SK-N-SH (cell line): Measurements from ENCODE around the gene SMIM8. TPM values are rescaled to one million over a fixed set of nuclear protein-coding genes. Genes with fewer than 3 reads are reported as not detected.

ENCODE experiments used
- CTCF ChIA-PET: fragments of 300-600, 350-600 bp; formaldehyde crosslinking; extraction: SDS; loops from one replicate; lab custom pipeline; 2021; lab: Yijun Ruan, JAX
- POLR2A ChIA-PET: fragments of 350-600 bp; sonication (Branson Sonifier 250); formaldehyde crosslinking; extraction: SDS; loops from one replicate; lab custom pipeline; 2020; ENCODE audit warnings: antibody characterized with exemption, inconsistent platforms; lab: Yijun Ruan, JAX
- DNase-seq: peaks from one replicate; pipeline ENCODE4 v3.0.0; 2012
- H2AFZ ChIP-seq: fragments of 200-600 bp; sonication (generic); 2 replicates; pipeline ENCODE4 v1.8.1; 2016; ENCODE audit warnings: antibody characterized with exemption, mild to moderate bottlenecking, low read depth
- H3F3A ChIP-seq: fragments of 200-600 bp; sonication (generic); replicated peaks from 2 replicates; pipeline ENCODE3; 2016; ENCODE audit warnings: antibody characterized with exemption, mild to moderate bottlenecking; ENCODE audit not compliant: insufficient read depth
- H3K27ac ChIP-seq, 2 experiments: fragments of 200-500 bp in 1 of 2; fragments of 200-600 bp in 1 of 2; sonication (Bioruptor generic) in 1 of 2; sonication (generic), shearing (Covaris generic) in 1 of 2; 2 replicates each; pipeline versions ENCODE4 v1.5.1 to v1.6.1; 2014 to 2016; ENCODE audit warnings: low read depth in 2 of 2, inconsistent platforms in 1 of 2, low read length in 1 of 2, mild to moderate bottlenecking in 1 of 2, mixed read lengths in 1 of 2
- H3K27me3 ChIP-seq: fragments of 200-600 bp; sonication (generic), shearing (Covaris generic); 2 replicates; pipeline ENCODE4 v1.6.1; 2016; ENCODE audit warnings: mixed run types; ENCODE audit not compliant: insufficient read depth
- H3K36me3 ChIP-seq, 2 experiments: fragments of 200-500 bp in 1 of 2; fragments of 200-600 bp in 1 of 2; sonication (Bioruptor generic) in 1 of 2; sonication (generic) in 1 of 2; replicated peaks in 1 of 2; 2 replicates each; pipeline versions ENCODE3 to v1.5.1; 2014 to 2016; ENCODE audit warnings: low read length in 1 of 2, mild to moderate bottlenecking in 1 of 2; ENCODE audit not compliant: insufficient read depth in 2 of 2, control insufficient read depth in 1 of 2
- H3K4me1 ChIP-seq, 2 experiments: fragments of 200-500 bp in 1 of 2; fragments of 200-600 bp in 1 of 2; sonication (Bioruptor generic) in 1 of 2; sonication (generic), shearing (Covaris generic) in 1 of 2; 2 replicates each; pipeline versions ENCODE4 v1.5.1 to v1.6.1; 2014 to 2016; ENCODE audit warnings: low read depth in 1 of 2, low read length in 1 of 2, mixed run types in 1 of 2; ENCODE audit not compliant: insufficient read depth in 2 of 2, control insufficient read depth in 1 of 2
- H3K4me2 ChIP-seq: fragments of 200-600 bp; sonication (generic), shearing (Covaris generic); 2 replicates; pipeline ENCODE4 v1.6.1; 2017; ENCODE audit warnings: mixed run types
- H3K4me3 ChIP-seq, 2 experiments: fragments of 200-500 bp in 1 of 2; fragments of 200-600 bp in 1 of 2; sonication (Bioruptor generic) in 1 of 2; sonication (generic), shearing (Covaris generic) in 1 of 2; 2 replicates each; pipeline versions ENCODE4 v1.5.1 to v1.8.1; 2014 to 2016; ENCODE audit warnings: low read depth in 2 of 2, inconsistent platforms in 1 of 2, low read length in 1 of 2, mild to moderate bottlenecking in 1 of 2, mixed read lengths in 1 of 2, moderate library complexity in 1 of 2
- H3K79me2 ChIP-seq: fragments of 200-600 bp; sonication (generic); 2 replicates; pipeline ENCODE4 v1.8.1; 2017; ENCODE audit warnings: mild to moderate bottlenecking; ENCODE audit not compliant: insufficient read depth
- H3K9ac ChIP-seq: fragments of 200-600 bp; sonication (generic); 2 replicates; pipeline ENCODE4 v1.6.1; 2017; ENCODE audit warnings: mixed run types
- H3K9me2 ChIP-seq: fragments of 200-600 bp; sonication (generic); 2 replicates; pipeline ENCODE4 v1.6.1; 2017; ENCODE audit warnings: mixed run types
- H3K9me3 ChIP-seq: fragments of 200-600 bp; sonication (generic); 2 replicates; pipeline ENCODE4 v1.6.1; 2017; ENCODE audit warnings: mixed run types, mild to moderate bottlenecking, moderate library complexity
- H4K20me1 ChIP-seq: fragments of 200-600 bp; sonication (generic); 2 replicates; pipeline ENCODE4 v1.6.1; 2017; ENCODE audit warnings: mild to moderate bottlenecking, mixed run types; ENCODE audit not compliant: insufficient read depth
- CTCF ChIP-seq: fragments of 200-600 bp; sonication (generic); IDR thresholded peaks from 2 replicates; pipeline ENCODE4 v1.6.1; 2017; ENCODE audit warnings: antibody characterized with exemption, mild to moderate bottlenecking, moderate library complexity
- ELF1 ChIP-seq: IDR thresholded peaks from 2 replicates; pipeline ENCODE4 v1.4.0; 2012
- EP300 ChIP-seq, 2 experiments: IDR thresholded peaks; 2 replicates each; pipeline versions ENCODE4 v1.4.0 to v1.6.1; 2012; ENCODE audit warnings: borderline replicate concordance in 1 of 2, low read depth in 1 of 2, low read length in 1 of 2
- EZH2phosphoT487 ChIP-seq: fragments of 200-600 bp; sonication (generic); IDR thresholded peaks from 2 replicates; pipeline ENCODE4 v1.6.1; 2017; ENCODE audit warnings: low read depth, mixed run types, mild to moderate bottlenecking, antibody characterized with exemption, moderate library complexity, borderline replicate concordance
- FOXJ3 ChIP-seq: sonication (generic); formaldehyde crosslinking; IDR thresholded peaks from 2 replicates; pipeline ENCODE4 v1.5.1; 2020; ENCODE audit warnings: mild to moderate bottlenecking, missing genetic modification reagents
- IRF3 ChIP-seq: fragments of 150-350 bp; IDR thresholded peaks from 2 replicates; pipeline ENCODE4 v1.6.1; 2016; ENCODE audit warnings: mild to moderate bottlenecking, low read depth, low read length
- MAX ChIP-seq: IDR thresholded peaks from 2 replicates; pipeline ENCODE4 v1.4.0; 2012; ENCODE audit warnings: low read depth
- NFIC ChIP-seq: IDR thresholded peaks from 2 replicates; pipeline ENCODE4 v1.4.0; 2012; ENCODE audit warnings: borderline replicate concordance
- NRF1 ChIP-seq: IDR thresholded peaks from 2 replicates; pipeline ENCODE4 v1.6.1; 2012; ENCODE audit warnings: low read depth, mild to moderate bottlenecking, low read length
- POLR2AphosphoS5 ChIP-seq: IDR thresholded peaks from 2 replicates; pipeline ENCODE4 v1.6.1; 2012; ENCODE audit warnings: low read depth, low read length
- RAD21 ChIP-seq: IDR thresholded peaks from 2 replicates; pipeline ENCODE4 v1.6.1; 2012; ENCODE audit warnings: mild to moderate bottlenecking, low read length
- RCOR1 ChIP-seq: fragments of 150-350 bp; IDR thresholded peaks from 2 replicates; pipeline ENCODE4 v1.6.1; 2017; ENCODE audit warnings: antibody characterized with exemption, low read length
- RFX5 ChIP-seq: IDR thresholded peaks from 2 replicates; pipeline ENCODE4 v1.6.1; 2012; ENCODE audit warnings: mild to moderate bottlenecking, improper control_type of control experiment, low read length
- RXRA ChIP-seq: IDR thresholded peaks from 2 replicates; pipeline ENCODE4 v1.4.0; 2012; ENCODE audit warnings: low read depth, mild to moderate bottlenecking, borderline replicate concordance
- SIN3A ChIP-seq: IDR thresholded peaks from 2 replicates; pipeline ENCODE4 v1.6.1; 2012; ENCODE audit warnings: low read depth, mild to moderate bottlenecking, low read length, moderate library complexity, borderline replicate concordance
- SMC3 ChIP-seq: IDR thresholded peaks from 2 replicates; pipeline ENCODE4 v1.6.1; 2012; ENCODE audit warnings: low read depth, low read length, improper control_type of control experiment
- TAF1 ChIP-seq: IDR thresholded peaks from 2 replicates; pipeline ENCODE4 v1.6.1; 2012; ENCODE audit warnings: low read depth, mild to moderate bottlenecking, low read length, moderate library complexity, borderline replicate concordance
- TCF12 ChIP-seq: IDR thresholded peaks from 2 replicates; pipeline ENCODE4 v1.4.0; 2012
- USF2 ChIP-seq: fragments of 150-350 bp; IDR thresholded peaks from 2 replicates; pipeline ENCODE4 v1.6.1; 2017; ENCODE audit warnings: antibody characterized with exemption, low read length, low read depth, borderline replicate concordance
- YY1 ChIP-seq: IDR thresholded peaks from 2 replicates; pipeline ENCODE4 v1.4.0; 2012; ENCODE audit warnings: low read depth, mild to moderate bottlenecking
- ZBTB33 ChIP-seq: IDR thresholded peaks from 2 replicates; pipeline ENCODE4 v1.4.0; 2012; ENCODE audit warnings: low read depth, borderline replicate concordance
- WGBS: methylation state at CpG from one replicate; pipeline ENCODE4 v1.1.6; 2017; ENCODE audit warnings: low lambda C conversion rate; 5-methylcytosine and 5-hydroxymethylcytosine counted together
- polyA plus RNA-seq, 3 experiments: library from polyadenylated mRNA; depleted of rRNA; stranded (reverse); fragments of >200 nt; gene quantifications; 2 replicates each; pipeline ENCODE4 v1.2.3, GENCODE V29; 2012

The SMIM8 gene
- polyA plus RNA-seq (2012; rRNA removed), result 1.6 and 3.1 TPM in 2 replicates
- polyA plus RNA-seq (2012; cell fraction: cytosol; rRNA removed), result 2.9 and 4.4 TPM in 2 replicates
- polyA plus RNA-seq (2012; cell fraction: nucleus; rRNA removed), result 2.8 and 4.0 TPM in 2 replicates

- Histone ChIP-seq H4K20me1 (no peaks in the 10 kb centered on the region), H3K27ac (peak within 1 kb of the TSS in 1 of 2 experiments; percentile 66; a peak in 3 of 4 replicates), H3K36me3 (no peaks in the 10 kb centered on the region), H3K9ac (peak within 1 kb of the TSS; percentile 82), H3K4me1 (no peaks in the 10 kb centered on the region; a peak in 1 of 4 replicates), H3K4me3 (peak within 1 kb of the TSS; percentile 91 to 98), H3K79me2 (peaks cover 17% of the 10 kb centered on the region), H3K4me2 (peak within 1 kb of the TSS; percentile 95), H3K9me2 (no peaks in the 10 kb centered on the region), H2AFZ (peak within 1 kb of the TSS; percentile 99), H3K27me3 (no peaks in the 10 kb centered on the region), H3K9me3 (no peaks in the 10 kb centered on the region), H3F3A (no peaks in the 10 kb centered on the region)
- 1% methylated on average over 36 of the region's 60 CpGs for WGBS
- peak; percentile 96 for DNase-seq
- POLR2A ChIA-PET, result no interaction called here
- CTCF ChIA-PET, result interaction anchor here (0.7 to 2.1 kb wide), 27 partner anchors 9 to 381 kb away, joined by 3 to 20 read pairs (median 4); partner anchors contain the start of gene C6orf163
- no peak for TF ChIP-seq USF2
- TF ChIP-seq IRF3, result no peak
- TF ChIP-seq YY1, result peak; percentile 52
- TF ChIP-seq POLR2AphosphoS5, result peak; percentile 71
- peak; percentile 93 for TF ChIP-seq CTCF
- TF ChIP-seq FOXJ3 (CRISPR knock-in tag), result no peak
- no peak for TF ChIP-seq ELF1
- peak; percentile 43 for TF ChIP-seq RCOR1
- TF ChIP-seq TAF1, result peak; percentile 89
- TF ChIP-seq RAD21, result peak; percentile 49
- TF ChIP-seq TCF12, result no peak
- TF ChIP-seq EZH2phosphoT487, result no peak
- peak in 1 of 2 experiments; percentile 20; a peak in 1 of 4 replicates for TF ChIP-seq EP300 (IDR thresholded peaks at IDR 0.05; ENCODE audit: borderline replicate concordance in 1 of 2, low read depth in 1 of 2, low read length in 1 of 2)
- TF ChIP-seq SIN3A, result peak; percentile 81; the same call in 1 of the 2 replicates
- TF ChIP-seq SMC3, result peak; percentile 21; the same call in 1 of the 2 replicates
- no peak; the same call in 1 of the 2 replicates for TF ChIP-seq MAX
- TF ChIP-seq RXRA, result no peak
- no peak for TF ChIP-seq NFIC
- TF ChIP-seq RFX5, result no peak
- TF ChIP-seq NRF1, result 0 out of 2 replicates have a peak, but pooled peaks have one; percentile 11
- 0 out of 2 replicates have a peak, but pooled peaks have one; percentile 28 for TF ChIP-seq ZBTB33
Measured at GRCh38 chr6:87322304-87323212, at the start of gene SMIM8. SMIM8 (plus strand) TSS chr6:87322588; CDS start chr6:87337032, 14,444 bp downstream.
